HG02973 (cell line): Measurements from ENCODE around the gene RAB9B.
"Not testable (repeated sequence)": the region's sequence is repeated elsewhere in the genome, so short reads cannot be mapped to it uniquely, and the experiment has no call there.

ENCODE experiments used
- ATAC-seq: cut with Tn5 transposase; IDR thresholded peaks from one replicate; pipeline ENCODE4 v1.9.1; 2021; ENCODE audit warnings: moderate library complexity; ENCODE audit not compliant: unreplicated experiment

RAB9B gene

GRCh38 chrX:103817101-103817500, 15.0 kb downstream of the RAB9B start:
- not testable (repeated sequence) for ATAC-seq

- ATAC-seq, result no peak
Measured at GRCh38 chrX:103811858-103812257, 20.2 kb downstream of the RAB9B start.

GRCh38 chrX:103806862-103807474, 25.1 kb downstream of the RAB9B start:
- no peak for ATAC-seq

GRCh38 chrX:103805860-103806259, 26.2 kb downstream of the RAB9B start:
- no peak for ATAC-seq

GRCh38 chrX:103800318-103800717, 31.7 kb downstream of the RAB9B start:
- no peak for ATAC-seq

- ATAC-seq, result no peak
Measured at GRCh38 chrX:103797691-103798090, 34.4 kb downstream of the RAB9B start.

- no peak for ATAC-seq
Measured at GRCh38 chrX:103794119-103794518, 37.9 kb downstream of the RAB9B start.

- ATAC-seq, result no peak
Measured at GRCh38 chrX:103793545-103793940, 38.5 kb downstream of the RAB9B start.

GRCh38 chrX:103792916-103793544, 39.0 kb downstream of the RAB9B start:
- no peak for ATAC-seq

- no peak for ATAC-seq
Measured at GRCh38 chrX:103791826-103792485, 40.1 kb downstream of the RAB9B start.

GRCh38 chrX:103791228-103791627, 40.8 kb downstream of the RAB9B start:
- ATAC-seq, result no peak

GRCh38 chrX:103789004-103789403, 43.1 kb downstream of the RAB9B start:
- peak; percentile 85 for ATAC-seq

GRCh38 chrX:103783971-103784370, 48.1 kb downstream of the RAB9B start:
- no peak for ATAC-seq

- ATAC-seq, result no peak
Measured at GRCh38 chrX:103783196-103783595, 48.9 kb downstream of the RAB9B start.

- ATAC-seq, result no peak
Measured at GRCh38 chrX:103782640-103783039, 49.4 kb downstream of the RAB9B start.

- ATAC-seq, result no peak
Measured at GRCh38 chrX:103781706-103782105, 50.4 kb downstream of the RAB9B start.

- ATAC-seq, result no peak
Measured at GRCh38 chrX:103781062-103781402, 51.0 kb downstream of the RAB9B start.

GRCh38 chrX:103780336-103781061, 51.6 kb downstream of the RAB9B start:
- ATAC-seq, result no peak

- no peak for ATAC-seq
Measured at GRCh38 chrX:103779141-103779789, 52.8 kb downstream of the RAB9B start.

- no peak for ATAC-seq
Measured at GRCh38 chrX:103776546-103776945, 55.5 kb downstream of the RAB9B start, which contains the start of gene PLP1. PLP1 (plus strand) TSS chrX:103776840; CDS start chrX:103776996, 156 bp downstream.

- no peak for ATAC-seq
Measured at GRCh38 chrX:103774070-103774642, 57.9 kb downstream of the RAB9B start.
